Measurements from ENCODE around the gene LTB4R2.

DNA sequence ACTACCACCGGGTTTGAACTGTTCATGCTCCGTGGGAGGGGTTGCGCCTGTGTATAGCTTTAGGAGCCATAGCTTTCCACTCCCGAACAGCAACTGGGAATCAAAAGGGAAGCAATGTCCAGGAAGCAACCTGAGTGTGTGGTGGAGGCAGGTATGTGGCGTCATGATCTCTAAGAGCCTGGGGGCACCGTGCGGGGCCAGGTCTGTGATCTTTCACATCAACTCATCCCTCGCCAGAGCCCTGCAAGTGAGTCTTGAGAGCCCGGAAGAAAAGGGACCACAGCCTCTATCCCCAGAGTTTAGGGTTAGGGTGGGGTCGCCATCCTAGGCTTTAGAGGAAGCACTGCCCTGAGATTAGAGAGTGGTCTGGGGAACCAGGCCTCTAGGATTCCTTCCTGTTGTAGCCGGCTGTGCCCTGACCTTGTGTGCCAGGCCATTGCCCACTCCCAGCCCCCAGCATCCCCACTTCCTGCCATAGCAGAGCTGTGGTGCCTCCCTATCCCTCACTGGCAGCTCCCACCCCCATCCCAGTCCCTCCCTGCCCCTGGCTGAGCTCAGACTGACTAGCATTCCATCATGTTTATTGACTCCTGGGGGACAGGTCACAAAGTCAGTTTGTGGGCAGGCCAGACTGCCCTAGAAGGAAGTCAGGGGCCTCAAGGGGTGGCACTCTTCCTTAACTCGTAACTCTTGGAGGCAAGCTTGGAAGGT, 25.7 kb downstream of the LTB4R2 start:
- TF ChIP-seq POLR2A (IDR thresholded peaks at IDR 0.05) (no peak), CTCF (IDR thresholded peaks at IDR 0.05) (no peak)
